ENCODE results near the gene PAX7.

Gene PAX7

GRCh38 chr1:18710002-18710401, 79.4 kb downstream of the PAX7 start:
- DNase-seq, result no peak

- DNase-seq, result no peak
Observed at GRCh38 chr1:18711003-18711402, 80.4 kb downstream of the PAX7 start.

- no peak for DNase-seq
Observed at GRCh38 chr1:18711536-18712251, 81.0 kb downstream of the PAX7 start.

GRCh38 chr1:18712252-18712600, 81.6 kb downstream of the PAX7 start:
- DNase-seq, result no peak

GRCh38 chr1:18714404-18715175, 83.9 kb downstream of the PAX7 start:
- no peak for DNase-seq

- peak in 1 of 2 donors; percentile 3 for DNase-seq
Observed at GRCh38 chr1:18716112-18716784, 85.6 kb downstream of the PAX7 start.

- no peak for DNase-seq
Observed at GRCh38 chr1:18716785-18717678, 86.4 kb downstream of the PAX7 start.

- DNase-seq, result no peak
Observed at GRCh38 chr1:18719786-18720451, 89.3 kb downstream of the PAX7 start.

- no peak for DNase-seq
Observed at GRCh38 chr1:18721041-18721440, 90.4 kb downstream of the PAX7 start.

- no peak for DNase-seq
Observed at GRCh38 chr1:18721776-18722175, 91.1 kb downstream of the PAX7 start.

- no peak for DNase-seq
Observed at GRCh38 chr1:18722270-18722669, 91.6 kb downstream of the PAX7 start.

- no peak for DNase-seq
Observed at GRCh38 chr1:18723206-18723605, 92.6 kb downstream of the PAX7 start.

GRCh38 chr1:18723701-18724411, 93.2 kb downstream of the PAX7 start:
- no peak for DNase-seq

GRCh38 chr1:18724801-18725200, 94.2 kb downstream of the PAX7 start:
- DNase-seq, result no peak

- no peak for DNase-seq
Observed at GRCh38 chr1:18725231-18725895, 94.7 kb downstream of the PAX7 start.

- no peak for DNase-seq
Observed at GRCh38 chr1:18726368-18726767, 95.7 kb downstream of the PAX7 start.

GRCh38 chr1:18727956-18728355, 97.3 kb downstream of the PAX7 start:
- DNase-seq, result no peak

- no peak for DNase-seq
Observed at GRCh38 chr1:18730321-18730720, 99.7 kb downstream of the PAX7 start.

- no peak for DNase-seq
Observed at GRCh38 chr1:18731148-18731547, 100.5 kb downstream of the PAX7 start.

GRCh38 chr1:18731591-18732235, 101.1 kb downstream of the PAX7 start:
- DNase-seq, result no peak

All from inflammatory macrophage (primary cell).